Body of pancreas (tissue), 4 donors: ENCODE results near the gene MEF2D.

Experiments used
- POLR2A ChIP-seq, 3 donors: fragments of 450-650 bp; IDR thresholded peaks; one replicate each; pipeline ENCODE4 v1.6.1; 2016; ENCODE audit warnings: antibody characterized with exemption in 3 of 3, mild to moderate bottlenecking in 2 of 3
- TF ChIP-seq, protein P1 (sequence below), 7 experiments: fragments of 450-650 bp in 4 of 7; fragments of 200-600 bp in 3 of 7; sonication (generic) in 3 of 7; IDR thresholded peaks; one replicate each; pipeline ENCODE4 v1.5.1; 2016 to 2019; ENCODE audit warnings: antibody characterized with exemption in 7 of 7

- TF ChIP-seq, protein P1, sequence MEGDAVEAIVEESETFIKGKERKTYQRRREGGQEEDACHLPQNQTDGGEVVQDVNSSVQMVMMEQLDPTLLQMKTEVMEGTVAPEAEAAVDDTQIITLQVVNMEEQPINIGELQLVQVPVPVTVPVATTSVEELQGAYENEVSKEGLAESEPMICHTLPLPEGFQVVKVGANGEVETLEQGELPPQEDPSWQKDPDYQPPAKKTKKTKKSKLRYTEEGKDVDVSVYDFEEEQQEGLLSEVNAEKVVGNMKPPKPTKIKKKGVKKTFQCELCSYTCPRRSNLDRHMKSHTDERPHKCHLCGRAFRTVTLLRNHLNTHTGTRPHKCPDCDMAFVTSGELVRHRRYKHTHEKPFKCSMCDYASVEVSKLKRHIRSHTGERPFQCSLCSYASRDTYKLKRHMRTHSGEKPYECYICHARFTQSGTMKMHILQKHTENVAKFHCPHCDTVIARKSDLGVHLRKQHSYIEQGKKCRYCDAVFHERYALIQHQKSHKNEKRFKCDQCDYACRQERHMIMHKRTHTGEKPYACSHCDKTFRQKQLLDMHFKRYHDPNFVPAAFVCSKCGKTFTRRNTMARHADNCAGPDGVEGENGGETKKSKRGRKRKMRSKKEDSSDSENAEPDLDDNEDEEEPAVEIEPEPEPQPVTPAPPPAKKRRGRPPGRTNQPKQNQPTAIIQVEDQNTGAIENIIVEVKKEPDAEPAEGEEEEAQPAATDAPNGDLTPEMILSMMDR (IDR thresholded peaks at IDR 0.05) = no peak
- TF ChIP-seq POLR2A (IDR thresholded peaks at IDR 0.05) = no peak
Observed at GRCh38 chr1:156540955-156541354, 40.4 kb upstream of the MEF2D start.
